Colon (tissue), 2 donors: ENCODE results near the gene ANKS1B.

ENCODE experiments used
- FAIRE-seq: peaks from 2 replicates; lab custom pipeline; 2012; peaks lifted over from hg19 to GRCh38; lab: Jason Lieb, UNC
- donor health status: control.
- donor health status: control.

ANKS1B gene

GRCh38 chr12:99573980-99574379 is 410.8 kb downstream of the ANKS1B start:
- FAIRE-seq = no peak

GRCh38 chr12:99567072-99567471 is 417.7 kb downstream of the ANKS1B start:
- no peak for FAIRE-seq

- no peak for FAIRE-seq
Measured at GRCh38 chr12:99558109-99558508, 426.6 kb downstream of the ANKS1B start.

GRCh38 chr12:99553461-99553860 is 431.3 kb downstream of the ANKS1B start:
- no peak for FAIRE-seq

GRCh38 chr12:99552022-99552421 is 432.7 kb downstream of the ANKS1B start:
- no peak for FAIRE-seq

- no peak for FAIRE-seq
Measured at GRCh38 chr12:99549651-99550050, 435.1 kb downstream of the ANKS1B start.

GRCh38 chr12:99549196-99549595 is 435.5 kb downstream of the ANKS1B start:
- no peak for FAIRE-seq

- no peak for FAIRE-seq
Measured at GRCh38 chr12:99544457-99544856, 440.3 kb downstream of the ANKS1B start.

GRCh38 chr12:99529966-99530365 is 454.8 kb downstream of the ANKS1B start:
- no peak for FAIRE-seq

GRCh38 chr12:99528478-99528877 is 456.3 kb downstream of the ANKS1B start:
- FAIRE-seq = no peak

- FAIRE-seq = no peak
Measured at GRCh38 chr12:99523853-99524252, 460.9 kb downstream of the ANKS1B start.

- FAIRE-seq = no peak
Measured at GRCh38 chr12:99522456-99522855, 462.3 kb downstream of the ANKS1B start.

- no peak for FAIRE-seq
Measured at GRCh38 chr12:99521664-99522063, 463.1 kb downstream of the ANKS1B start.

GRCh38 chr12:99513066-99513465 is 471.7 kb downstream of the ANKS1B start:
- FAIRE-seq = no peak

GRCh38 chr12:99505805-99506204 is 478.9 kb downstream of the ANKS1B start:
- no peak for FAIRE-seq

GRCh38 chr12:99498756-99499155 is 486.0 kb downstream of the ANKS1B start:
- no peak for FAIRE-seq

- FAIRE-seq = no peak
Measured at GRCh38 chr12:99495799-99496198, 488.9 kb downstream of the ANKS1B start.

- FAIRE-seq = no peak
Measured at GRCh38 chr12:99493197-99493596, 491.5 kb downstream of the ANKS1B start.

GRCh38 chr12:99486277-99486676 is 498.5 kb downstream of the ANKS1B start:
- no peak for FAIRE-seq

- no peak for FAIRE-seq
Measured at GRCh38 chr12:99479149-99479548, 505.6 kb downstream of the ANKS1B start.

- no peak for FAIRE-seq
Measured at GRCh38 chr12:99476956-99477355, 507.8 kb downstream of the ANKS1B start.

GRCh38 chr12:99455350-99456035 is 529.2 kb downstream of the ANKS1B start:
- FAIRE-seq = no peak

GRCh38 chr12:99454539-99455172 is 530.1 kb downstream of the ANKS1B start:
- no peak for FAIRE-seq
